ENCODE results near the gene FBLN7. TPM values are rescaled to one million over a fixed set of nuclear protein-coding genes. Genes with fewer than 3 reads are reported as not detected.

Gene FBLN7
- total RNA-seq, 1 experiment from 2014 or later: 4.1 TPM

- Histone ChIP-seq H3K27ac (ENCODE audit: low read depth, low read length, poor library complexity, severe bottlenecking) (no peak overlapping the region), H3K4me3 (ENCODE audit: low read depth, low read length, poor library complexity, severe bottlenecking) (no peak overlapping the region), H3K27me3 (replicated peaks; ENCODE audit: insufficient read depth, low read depth, low read length, poor library complexity) (no peaks in the 10 kb centered on the region), H3K36me3 (ENCODE audit: insufficient read depth, low read length, poor library complexity, severe bottlenecking) (no peaks in the 10 kb centered on the region), H3K9me3 (ENCODE audit: low read depth, low read length, poor library complexity, severe bottlenecking) (no peaks in the 10 kb centered on the region), H3K4me1 (ENCODE audit: insufficient read depth, low read length, poor library complexity, severe bottlenecking) (no peaks in the 10 kb centered on the region)
- TF ChIP-seq EZH2 (IDR thresholded peaks at IDR 0.05; ENCODE audit: borderline replicate concordance, low read depth, low read length, poor library complexity, severe bottlenecking) (no peak), CTCF (conservative IDR thresholded peaks at IDR 0.05; ENCODE audit: low read depth, low read length) (no peak)
- no peak for DNase-seq (ENCODE audit: low spot score)
- intact Hi-C loops (cut with micrococcal nuclease; ENCODE audit: unreplicated experiment): no loop called here
- BruUV-seq (replicated peaks): no TSS peak
- ChIA-PET CTCF (no interaction called here), POLR2A (ENCODE audit: low non-redundant PET) (no interaction called here)
Observed at GRCh38 chr2:112150851-112151250, 12.7 kb downstream of the FBLN7 start.

GRCh38 chr2:112151271-112151670, 13.1 kb downstream of the FBLN7 start:
- BruUV-seq (replicated peaks): no TSS peak
- ChIA-PET CTCF (no interaction called here), POLR2A (ENCODE audit: low non-redundant PET) (no interaction called here)
- no peaks in the 10 kb centered on the region for H3K9me3 ChIP-seq (ENCODE audit: low read depth, low read length, poor library complexity, severe bottlenecking)
- H3K27ac ChIP-seq (ENCODE audit: low read depth, low read length, poor library complexity, severe bottlenecking): no peak overlapping the region
- H3K27me3 ChIP-seq (replicated peaks; ENCODE audit: insufficient read depth, low read depth, low read length, poor library complexity): no peaks in the 10 kb centered on the region
- TF ChIP-seq EZH2 (IDR thresholded peaks at IDR 0.05; ENCODE audit: borderline replicate concordance, low read depth, low read length, poor library complexity, severe bottlenecking) (no peak), CTCF (conservative IDR thresholded peaks at IDR 0.05; ENCODE audit: low read depth, low read length) (no peak)
- intact Hi-C loops (cut with micrococcal nuclease; ENCODE audit: unreplicated experiment): no loop called here
- DNase-seq (ENCODE audit: low spot score): no peak
- H3K36me3 ChIP-seq (ENCODE audit: insufficient read depth, low read length, poor library complexity, severe bottlenecking): no peaks in the 10 kb centered on the region
- no peaks in the 10 kb centered on the region for H3K4me1 ChIP-seq (ENCODE audit: insufficient read depth, low read length, poor library complexity, severe bottlenecking)
- H3K4me3 ChIP-seq (ENCODE audit: low read depth, low read length, poor library complexity, severe bottlenecking): no peak overlapping the region

- no peak overlapping the region for H3K4me3 ChIP-seq (ENCODE audit: low read depth, low read length, poor library complexity, severe bottlenecking)
- ChIA-PET CTCF (no interaction called here), POLR2A (ENCODE audit: low non-redundant PET) (no interaction called here)
- no peak overlapping the region for H3K27ac ChIP-seq (ENCODE audit: low read depth, low read length, poor library complexity, severe bottlenecking)
- no peaks in the 10 kb centered on the region for H3K36me3 ChIP-seq (ENCODE audit: insufficient read depth, low read length, poor library complexity, severe bottlenecking)
- no TSS peak for BruUV-seq (replicated peaks)
- DNase-seq (ENCODE audit: low spot score): no peak
- TF ChIP-seq EZH2 (IDR thresholded peaks at IDR 0.05; ENCODE audit: borderline replicate concordance, low read depth, low read length, poor library complexity, severe bottlenecking) (no peak), CTCF (conservative IDR thresholded peaks at IDR 0.05; ENCODE audit: low read depth, low read length) (no peak)
- no peaks in the 10 kb centered on the region for H3K27me3 ChIP-seq (replicated peaks; ENCODE audit: insufficient read depth, low read depth, low read length, poor library complexity)
- intact Hi-C loops (cut with micrococcal nuclease; ENCODE audit: unreplicated experiment): no loop called here
- no peaks in the 10 kb centered on the region for H3K9me3 ChIP-seq (ENCODE audit: low read depth, low read length, poor library complexity, severe bottlenecking)
- H3K4me1 ChIP-seq (ENCODE audit: insufficient read depth, low read length, poor library complexity, severe bottlenecking): no peaks in the 10 kb centered on the region
Observed at GRCh38 chr2:112151701-112152440, 13.7 kb downstream of the FBLN7 start.
